Aorta (tissue), 5 donors: Measurements from ENCODE around the gene C16orf95. TPM values are rescaled to one million over a fixed set of nuclear protein-coding genes. Genes with fewer than 3 reads are reported as not detected.

Experiments used
- ATAC-seq: fragments of 200-7000 bp; cut with Tn5 transposase; one replicate; pipeline ENCODE4 v1.9.1; 2022; ENCODE audit warnings: moderate library complexity; ENCODE audit not compliant: low FRiP score
- DNase-seq, 2 donors: peaks; one replicate each; pipeline ENCODE4 v3.0.0-alpha.2; 2020
- H3K27ac ChIP-seq, 2 donors: one replicate each; pipeline ENCODE4 v1.5.1; 2013; ENCODE audit warnings: low read length in 2 of 2, mild to moderate bottlenecking in 2 of 2, moderate library complexity in 2 of 2, control low read depth in 1 of 2, inconsistent platforms in 1 of 2, low read depth in 1 of 2
- H3K27me3 ChIP-seq, 2 donors: one replicate each; pipeline ENCODE4 v1.6.1; 2013; ENCODE audit warnings: control low read depth in 1 of 2, low read length in 1 of 2, mild to moderate bottlenecking in 1 of 2, moderate library complexity in 1 of 2; ENCODE audit not compliant: insufficient read depth in 2 of 2, control insufficient read depth in 1 of 2
- H3K36me3 ChIP-seq, 2 donors: one replicate each; pipeline ENCODE4 v1.6.1; 2013; ENCODE audit warnings: control low read depth in 1 of 2, low read length in 1 of 2, mild to moderate bottlenecking in 1 of 2; ENCODE audit not compliant: insufficient read depth in 2 of 2, control insufficient read depth in 1 of 2
- H3K4me1 ChIP-seq, 2 donors: one replicate each; pipeline ENCODE4 v1.6.1; 2013; ENCODE audit warnings: low read length in 2 of 2, control low read depth in 1 of 2, mild to moderate bottlenecking in 1 of 2, moderate library complexity in 1 of 2; ENCODE audit not compliant: insufficient read depth in 2 of 2, control insufficient read depth in 1 of 2
- H3K4me3 ChIP-seq, 2 donors: one replicate each; pipeline ENCODE4 v1.5.1; 2013; ENCODE audit warnings: low read length in 2 of 2, control low read depth in 1 of 2, mild to moderate bottlenecking in 1 of 2
- H3K9me3 ChIP-seq: one replicate; pipeline ENCODE4 v1.6.1; 2013; ENCODE audit warnings: mild to moderate bottlenecking, low read length; ENCODE audit not compliant: control insufficient read depth
- WGBS, 2 donors: extraction: QIAGEN DNeasy Blood & Tissue Kit; methylation state at CpG; one replicate each; pipeline ENCODE4 v1.1.7; 2013; 5-methylcytosine and 5-hydroxymethylcytosine counted together
- intact Hi-C, 2 donors: fragments of 100-400 bp; cut with DNase I; formaldehyde crosslinking; loops; one replicate each; pipeline versions ENCODE4 v1.14.2 to v1.15.0; 2022
- polyA plus RNA-seq, 2 donors: library from polyadenylated mRNA; stranded (reverse); fragments of 200-250 nt; gene quantifications; one replicate each; pipeline ENCODE4 v1.2.3, GENCODE V29; 2013
- total RNA-seq, 2 donors: library from RNA; stranded (reverse); fragmentation: NEBNext Ultra II Directional; extraction: Animal tissue kit (Norgen Biotek cat#: 25700); gene quantifications; one replicate each; pipeline ENCODE4 v1.2.1, GENCODE V29; 2021
- donor health status: healthy with polysubstance abuse.
- donor health status: Bipolar disorder and iron deficiency.
- donor health status: DM: no; HTN: no; CAD: no.
- donor health status: DM: no; HTN: no; CAD: no.
- donor health status: DM: yes; HTN: yes; CAD: no.

C16orf95 gene
- total and polyA plus RNA-seq, 4 donors: 2.2 to 6.6 (median 4.2) TPM

- Histone ChIP-seq H3K27me3 (no peaks in the 10 kb centered on the region), H3K4me3 (no peak overlapping the region), H3K36me3 (no peaks in the 10 kb centered on the region), H3K9me3 (no peaks in the 10 kb centered on the region), H3K4me1 (no peaks in the 10 kb centered on the region), H3K27ac (no peak overlapping the region)
- peak; percentile 88 to 94 for DNase-seq
- WGBS, 2 donors: 48% methylated on average over 38 of the region's 38 CpGs
- intact Hi-C loops: loop anchor here (1.0 to 10.0 kb wide), 4 partner anchors 76 to 715 kb away; no protein-coding TSS in a partner anchor
- ATAC-seq: peak; percentile 91
These were observed 38.8 kb downstream of the C16orf95 start for GRCh38 chr16:87278191-87279093.

- intact Hi-C loops: loop anchor here (2.0 to 10.0 kb wide), 4 partner anchors 75 to 712 kb away; no protein-coding TSS in a partner anchor
- Histone ChIP-seq H3K27me3 (no peaks in the 10 kb centered on the region), H3K36me3 (no peaks in the 10 kb centered on the region), H3K4me3 (no peak overlapping the region), H3K4me1 (no peaks in the 10 kb centered on the region), H3K27ac (no peak overlapping the region), H3K9me3 (no peaks in the 10 kb centered on the region)
- DNase-seq (no peak), ATAC-seq (no peak)
- 72 to 80% methylated on average over 11 of the region's 11 CpGs for WGBS, 2 donors
These were observed 40.3 kb downstream of the C16orf95 start for GRCh38 chr16:87276924-87277323.

GRCh38 chr16:87276091-87276701, 41.0 kb downstream of the C16orf95 start:
- Histone ChIP-seq H3K4me1 (no peaks in the 10 kb centered on the region), H3K27me3 (no peaks in the 10 kb centered on the region), H3K36me3 (no peaks in the 10 kb centered on the region), H3K27ac (no peak overlapping the region), H3K4me3 (no peak overlapping the region), H3K9me3 (no peaks in the 10 kb centered on the region)
- intact Hi-C loops: loop anchor here (2.0 to 10.0 kb wide), 4 partner anchors 74 to 711 kb away; no protein-coding TSS in a partner anchor
- ATAC-seq: no peak
- 37 to 38% methylated on average over 16 of the region's 16 CpGs for WGBS, 2 donors
- DNase-seq: no peak

- no peaks in the 10 kb centered on the region for H3K27me3 ChIP-seq
- intact Hi-C loops: loop anchor here (5.0 to 10.0 kb wide), 3 partner anchors 72 to 450 kb away; no protein-coding TSS in a partner anchor
- H3K36me3 ChIP-seq: no peaks in the 10 kb centered on the region
- H3K9me3 ChIP-seq: no peaks in the 10 kb centered on the region
- DNase-seq (no peak), ATAC-seq (no peak)
- no peak overlapping the region for H3K27ac ChIP-seq
- no peaks in the 10 kb centered on the region for H3K4me1 ChIP-seq
- H3K4me3 ChIP-seq: no peak overlapping the region
- 86 to 90% methylated on average over 4 of the region's 4 CpGs for WGBS, 2 donors
These were observed 42.4 kb downstream of the C16orf95 start for GRCh38 chr16:87274794-87275193.

- intact Hi-C loops: loop anchor here in 1 of 2 donors (10.0 kb wide), 1 partner anchor 449 kb away; no protein-coding TSS in a partner anchor
- WGBS, 2 donors: 95 to 96% methylated on average over 10 of the region's 10 CpGs
- Histone ChIP-seq H3K36me3 (no peaks in the 10 kb centered on the region), H3K27ac (no peak overlapping the region), H3K27me3 (no peaks in the 10 kb centered on the region), H3K4me1 (no peaks in the 10 kb centered on the region), H3K4me3 (no peak overlapping the region), H3K9me3 (no peaks in the 10 kb centered on the region)
- no peak for DNase-seq
- no peak for ATAC-seq
These were observed 43.6 kb downstream of the C16orf95 start for GRCh38 chr16:87273471-87274030.

- no peak for ATAC-seq
- intact Hi-C loops: loop anchor here in 1 of 2 donors (10.0 kb wide), 1 partner anchor 446 kb away; no protein-coding TSS in a partner anchor
- H3K4me3 ChIP-seq: no peak overlapping the region
- H3K27me3 ChIP-seq: no peaks in the 10 kb centered on the region
- no peaks in the 10 kb centered on the region for H3K9me3 ChIP-seq
- no peaks in the 10 kb centered on the region for H3K36me3 ChIP-seq
- H3K27ac ChIP-seq: no peak overlapping the region
- WGBS, 2 donors: 88 to 91% methylated on average over 11 of the region's 11 CpGs
- DNase-seq: no peak
- no peaks in the 10 kb centered on the region for H3K4me1 ChIP-seq
These were observed 45.9 kb downstream of the C16orf95 start for GRCh38 chr16:87271256-87271655.

GRCh38 chr16:87267566-87267965, 49.6 kb downstream of the C16orf95 start:
- ATAC-seq (no peak), DNase-seq (no peak)
- H3K27ac ChIP-seq: no peak overlapping the region
- H3K9me3 ChIP-seq: no peaks in the 10 kb centered on the region
- intact Hi-C loops: no loop called here
- no peaks in the 10 kb centered on the region for H3K27me3 ChIP-seq
- H3K36me3 ChIP-seq: no peaks in the 10 kb centered on the region
- no peaks in the 10 kb centered on the region for H3K4me1 ChIP-seq
- WGBS, 2 donors: 88 to 90% methylated on average over 8 of the region's 8 CpGs
- no peak overlapping the region for H3K4me3 ChIP-seq

- no peak overlapping the region for H3K27ac ChIP-seq
- intact Hi-C loops: no loop called here
- no peaks in the 10 kb centered on the region for H3K9me3 ChIP-seq
- DNase-seq: no peak
- H3K4me1 ChIP-seq: no peaks in the 10 kb centered on the region
- ATAC-seq: no peak
- WGBS, 2 donors: 41 to 58% methylated on average over 4 of the region's 4 CpGs
- H3K36me3 ChIP-seq: no peaks in the 10 kb centered on the region
- no peaks in the 10 kb centered on the region for H3K27me3 ChIP-seq
- no peak overlapping the region for H3K4me3 ChIP-seq
These were observed 50.3 kb downstream of the C16orf95 start for GRCh38 chr16:87266846-87267245.
